Activated CD8-positive, alpha-beta memory T cell treated with anti-CD3 and anti-CD28 coated beads, Interleukin-2, amount 50 U/mL, for 48 hours (primary cell): ENCODE data around the gene JAK1.

Source experiments
- DNase-seq: peaks from one replicate; pipeline ENCODE4 v3.0.0-alpha.2; 2020

The JAK1 gene

DNA sequence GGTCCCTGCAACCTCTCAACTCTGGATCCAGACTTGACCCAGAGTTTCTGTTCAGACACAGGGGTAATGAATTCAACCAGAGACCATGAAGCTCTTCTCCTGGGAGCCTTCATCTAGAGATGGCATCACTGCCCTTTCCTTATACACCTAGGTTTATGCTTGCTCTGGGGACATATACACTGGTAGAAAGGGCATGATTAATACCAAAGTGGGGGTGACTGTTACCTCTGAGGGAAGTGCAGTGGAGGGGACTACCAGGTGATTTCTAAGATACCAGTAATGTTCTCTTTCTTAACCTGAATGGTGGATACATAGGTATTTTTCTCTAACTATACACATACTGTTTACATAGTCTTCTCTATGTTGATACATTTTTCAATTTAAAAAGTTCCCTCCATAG lies 48.4 kb downstream of the JAK1 start:
- no peak for DNase-seq

DNA sequence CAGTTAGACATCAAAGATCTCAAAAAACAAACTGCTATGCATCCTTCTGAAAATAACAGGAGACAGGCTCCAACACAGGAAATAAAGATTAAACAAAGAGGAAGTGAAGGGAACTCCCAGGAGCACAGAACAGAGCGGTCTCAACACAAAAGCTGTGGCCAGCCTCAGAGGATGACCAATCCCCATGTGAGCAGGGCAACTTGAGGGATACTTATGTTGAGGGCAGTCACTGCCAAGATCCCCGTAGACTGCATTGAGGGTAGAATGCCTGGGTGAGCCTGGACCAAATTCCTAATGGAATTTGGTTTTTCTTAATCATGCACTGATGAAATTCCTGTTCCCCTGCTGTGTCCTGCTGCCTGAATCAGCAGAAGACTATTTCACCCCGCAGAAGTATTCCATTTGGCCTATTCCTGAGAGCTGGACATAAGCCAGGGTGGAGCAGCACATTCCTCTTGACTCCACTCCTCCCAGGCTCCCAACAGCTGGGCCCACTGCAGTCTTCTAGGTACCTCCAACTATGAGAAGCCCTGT lies 49.0 kb downstream of the JAK1 start:
- DNase-seq = no peak

DNA sequence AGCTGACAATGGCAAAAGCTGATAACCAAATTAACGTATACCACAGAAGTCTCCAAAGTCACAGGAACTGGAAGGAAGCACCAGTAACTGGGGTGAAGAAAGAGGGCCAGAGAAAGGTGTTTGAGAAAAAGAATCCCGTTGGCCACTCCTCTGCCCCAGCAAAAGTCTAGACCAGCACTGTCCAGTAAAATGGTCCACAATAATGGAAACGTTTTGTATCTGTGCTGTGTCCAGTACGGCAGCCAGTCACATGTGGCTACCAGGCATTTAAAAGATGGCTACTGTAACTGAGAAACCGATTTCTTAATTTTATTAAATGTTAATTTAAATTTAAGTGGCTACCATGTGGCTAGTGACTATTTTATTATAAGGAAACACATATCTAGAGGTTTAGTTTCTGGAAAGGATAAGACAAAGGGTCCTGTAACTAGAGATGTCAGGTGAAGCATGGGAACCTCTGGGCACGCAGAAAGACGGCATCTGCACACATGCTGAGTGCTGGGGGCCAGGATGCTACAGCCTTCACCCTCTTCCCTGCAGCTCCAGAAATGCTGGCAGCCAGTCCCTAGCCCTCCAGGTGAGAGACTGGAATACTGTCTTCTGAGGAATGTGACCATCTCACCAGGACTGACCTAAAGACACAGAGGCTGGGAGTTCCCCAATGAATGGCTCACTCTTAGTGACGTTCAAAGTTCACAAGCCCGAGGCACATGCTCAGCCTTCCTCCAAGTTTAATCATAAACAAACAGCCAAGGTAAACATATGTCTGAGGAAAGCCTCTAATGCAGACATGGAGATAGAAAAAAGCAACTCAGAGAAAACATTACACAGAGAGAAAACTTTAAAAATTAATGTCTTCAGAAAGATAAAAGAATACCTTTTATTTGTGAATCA lies 50.7 kb downstream of the JAK1 start:
- DNase-seq = no peak

DNA sequence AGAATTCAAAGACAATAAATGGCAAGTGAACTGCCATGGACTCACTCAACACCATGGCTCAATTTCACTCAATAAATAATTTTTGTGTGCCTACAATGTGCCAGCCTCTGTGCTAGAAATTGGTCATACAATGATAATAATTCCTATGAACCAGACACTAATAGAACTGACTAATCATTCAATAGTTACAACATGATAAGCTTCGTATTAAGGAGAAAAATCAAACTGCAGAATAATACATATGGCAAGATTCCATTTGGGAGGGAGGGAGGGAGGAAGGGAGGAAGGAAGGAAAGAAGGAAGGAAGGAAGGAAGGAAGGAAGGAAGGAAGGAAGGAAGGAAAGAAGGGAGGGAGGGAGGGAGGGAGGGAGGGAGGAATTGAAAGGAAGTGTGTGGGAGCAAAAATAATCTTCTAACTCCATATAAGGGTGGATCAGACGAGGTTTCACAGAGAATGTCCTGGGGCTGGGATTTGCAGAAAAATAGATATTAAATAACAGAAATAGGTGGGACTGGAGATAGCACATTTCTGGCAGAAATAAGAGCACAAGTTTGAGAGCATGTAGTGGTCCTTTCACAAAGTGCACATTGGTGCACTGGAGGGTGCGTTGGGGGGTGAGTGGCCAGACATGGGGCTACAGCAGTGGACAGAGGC lies 52.9 kb downstream of the JAK1 start:
- no peak for DNase-seq

DNA sequence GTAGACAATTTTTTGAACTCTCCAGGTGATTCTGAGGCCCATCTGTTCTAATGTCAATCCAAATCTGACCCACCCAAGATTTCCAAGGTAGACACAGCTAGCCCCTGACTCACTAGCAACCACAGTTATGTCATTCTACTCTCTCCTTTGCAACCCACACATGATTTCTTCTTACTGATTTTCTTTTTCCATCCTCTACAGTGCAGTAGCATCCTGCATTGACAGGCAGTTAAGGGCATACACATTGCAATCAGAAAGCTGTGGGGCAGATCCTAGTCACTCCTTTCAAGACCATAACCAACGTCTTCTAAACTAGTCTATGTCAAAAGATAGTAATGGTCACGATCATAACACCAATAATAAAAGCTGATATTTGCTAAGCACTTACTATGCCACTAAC lies 54.2 kb downstream of the JAK1 start:
- DNase-seq = no peak

DNA sequence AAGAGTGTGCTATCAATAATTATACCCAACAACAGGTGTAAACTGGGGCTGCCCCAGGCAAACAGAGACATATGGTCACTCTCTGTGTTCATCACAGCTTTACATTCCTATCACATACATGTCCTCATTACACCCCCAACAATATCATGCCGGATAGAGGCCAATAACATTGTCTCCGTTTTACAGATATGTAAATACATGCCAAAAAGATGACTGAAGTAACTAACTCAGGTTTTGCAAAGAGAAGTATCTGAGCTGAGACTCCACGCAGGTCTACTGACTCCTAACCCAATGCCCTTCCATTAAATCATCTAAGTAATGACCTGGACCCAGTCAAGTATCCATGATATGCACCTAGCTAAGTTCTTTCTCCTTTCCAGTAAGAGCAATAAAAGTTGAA lies 55.0 kb downstream of the JAK1 start:
- no peak for DNase-seq

DNA sequence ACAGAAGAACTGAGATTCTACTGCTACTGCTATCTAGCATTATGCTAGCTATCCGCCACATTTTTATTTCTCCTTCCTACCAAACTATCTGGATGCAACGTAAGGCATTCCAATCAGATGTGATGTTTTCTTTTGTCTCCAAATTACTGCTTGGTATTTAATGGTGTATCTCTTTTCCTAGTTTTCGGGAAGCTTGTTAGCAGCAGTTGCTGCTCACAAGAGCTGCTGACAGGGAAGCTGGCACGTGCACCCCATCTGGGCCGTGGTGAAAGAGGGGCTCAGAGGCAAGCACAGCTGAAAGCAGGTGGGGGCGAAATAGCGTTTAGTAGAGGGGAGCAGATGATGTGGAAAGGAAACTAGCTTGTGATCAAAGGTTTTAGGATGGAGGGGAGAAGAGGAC lies 57.3 kb downstream of the JAK1 start:
- no peak for DNase-seq

DNA sequence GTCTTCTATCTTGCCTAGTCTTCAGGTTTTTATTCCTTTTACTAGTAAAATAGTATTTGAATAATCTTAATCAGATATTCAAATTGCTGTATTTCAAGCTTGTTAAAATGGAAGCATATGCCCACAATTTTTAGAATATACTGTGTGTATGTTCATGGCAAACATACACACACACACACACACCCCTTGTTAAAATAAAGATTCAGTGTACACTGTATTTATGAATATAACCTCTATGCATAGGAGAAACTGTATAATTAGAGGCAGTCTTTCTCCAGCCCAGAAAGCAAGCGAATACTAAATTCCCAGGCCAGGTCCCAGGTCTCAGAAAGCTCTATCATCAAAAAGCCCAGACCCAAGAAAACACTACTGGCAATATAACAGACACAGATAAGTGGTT lies 57.8 kb downstream of the JAK1 start:
- no peak for DNase-seq

DNA sequence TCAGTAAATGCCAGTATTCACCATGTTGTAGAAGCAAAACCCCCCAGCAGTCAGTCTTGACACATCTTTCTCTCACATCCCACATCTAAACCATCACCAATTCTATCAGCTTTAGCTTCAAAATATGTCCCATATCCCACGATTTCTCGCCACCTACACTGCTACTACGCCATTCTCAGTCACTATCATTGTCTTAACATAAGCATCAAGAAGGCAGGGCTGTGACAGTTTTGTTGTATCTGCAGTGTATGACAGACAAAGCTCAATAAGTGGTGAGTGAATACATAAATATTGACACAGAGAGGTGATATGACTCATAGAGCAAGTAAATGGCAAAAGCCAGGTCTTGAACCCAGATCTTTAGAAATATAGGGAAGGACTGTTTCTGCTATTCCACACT lies 59.9 kb downstream of the JAK1 start:
- DNase-seq = no peak

DNA sequence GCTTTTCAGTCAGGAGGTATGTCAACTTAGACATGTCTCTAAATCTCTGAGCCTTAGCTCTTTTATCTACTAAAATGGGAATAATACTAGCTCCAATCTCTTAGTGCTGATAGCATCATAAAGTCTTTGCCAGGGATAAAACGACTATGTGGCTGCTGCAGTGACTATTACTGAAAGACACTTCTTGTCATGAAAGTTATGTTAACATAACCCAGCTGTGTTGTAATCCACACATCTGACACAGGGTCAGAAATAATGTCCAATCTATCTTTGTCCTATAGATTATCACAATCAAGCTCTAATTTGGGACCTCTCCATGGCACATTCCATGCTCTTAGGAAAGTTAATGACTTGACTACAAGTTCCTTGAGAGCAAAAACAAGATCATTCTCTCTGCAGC lies 62.8 kb downstream of the JAK1 start:
- DNase-seq = no peak

DNA sequence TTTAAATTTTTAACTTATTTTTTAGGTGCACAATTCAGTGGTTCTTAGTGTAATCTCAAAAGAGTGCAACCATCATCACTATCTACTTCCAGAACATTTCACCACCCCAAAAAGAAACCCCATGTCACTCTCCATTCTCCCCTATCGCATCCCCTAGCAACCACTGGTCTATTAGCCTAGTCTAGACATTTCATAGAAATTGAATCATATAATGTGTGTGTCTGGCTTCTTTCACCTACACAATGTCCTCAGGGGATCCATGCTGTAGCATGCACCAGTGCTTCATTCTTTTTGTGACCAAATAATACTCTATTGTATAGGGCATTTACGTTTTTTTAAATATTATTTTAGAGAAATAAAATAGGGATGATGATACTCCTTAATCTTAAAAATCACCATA lies 64.7 kb downstream of the JAK1 start:
- no peak for DNase-seq

DNA sequence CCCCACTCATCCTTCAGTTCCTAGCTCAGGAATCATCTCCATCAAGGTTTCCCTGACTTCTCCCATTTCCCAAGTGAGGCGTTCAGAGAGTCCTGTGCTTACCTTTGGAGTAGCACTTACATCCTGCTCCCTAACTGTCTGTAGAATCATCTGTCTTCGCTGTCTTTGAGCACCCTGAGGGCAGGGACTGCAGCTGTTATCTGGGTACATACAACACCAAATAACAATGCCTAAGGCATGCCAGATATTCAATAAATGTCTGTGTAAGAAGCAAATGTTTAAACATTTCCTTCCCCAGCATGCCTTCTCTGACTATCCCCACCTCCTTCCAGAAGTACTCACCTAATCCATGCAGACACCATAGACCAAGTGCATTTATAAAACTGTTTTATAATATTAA lies 65.4 kb downstream of the JAK1 start:
- no peak for DNase-seq

DNA sequence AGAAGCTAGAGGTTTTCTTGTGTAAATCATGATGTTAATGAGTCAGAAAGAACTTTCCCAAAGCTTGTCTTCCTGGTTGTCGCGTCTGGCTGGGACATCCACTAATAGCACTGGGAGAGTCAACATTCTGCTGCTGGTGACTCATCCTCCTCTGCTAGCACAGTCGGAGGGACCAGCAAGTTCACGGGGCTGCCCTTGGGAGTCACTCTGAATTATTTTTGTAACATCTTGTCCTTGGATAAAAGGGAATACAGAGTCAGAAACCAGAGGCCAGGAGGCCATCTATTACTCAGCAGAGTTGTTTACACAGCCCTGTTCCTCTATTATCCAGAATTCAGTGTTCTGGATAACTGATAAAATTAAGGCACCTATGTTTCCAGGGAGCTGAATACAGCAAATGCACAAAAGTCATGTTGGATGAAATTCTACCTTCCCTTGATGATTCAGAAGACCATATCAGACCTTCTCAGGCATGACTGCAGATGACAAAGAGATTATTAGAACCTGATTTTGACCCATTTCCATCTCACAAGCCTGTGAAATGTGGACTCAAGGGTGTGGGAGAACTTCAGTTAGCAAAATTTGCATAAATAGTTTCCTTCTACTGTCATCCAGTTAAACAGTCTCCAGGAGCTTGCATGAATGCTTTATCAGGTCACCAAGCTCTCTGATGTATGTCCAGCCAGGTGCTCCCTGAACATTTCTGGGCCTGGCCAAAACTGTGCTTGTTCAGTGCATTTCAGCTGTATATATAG lies 68.1 kb downstream of the JAK1 start:
- DNase-seq = no peak

DNA sequence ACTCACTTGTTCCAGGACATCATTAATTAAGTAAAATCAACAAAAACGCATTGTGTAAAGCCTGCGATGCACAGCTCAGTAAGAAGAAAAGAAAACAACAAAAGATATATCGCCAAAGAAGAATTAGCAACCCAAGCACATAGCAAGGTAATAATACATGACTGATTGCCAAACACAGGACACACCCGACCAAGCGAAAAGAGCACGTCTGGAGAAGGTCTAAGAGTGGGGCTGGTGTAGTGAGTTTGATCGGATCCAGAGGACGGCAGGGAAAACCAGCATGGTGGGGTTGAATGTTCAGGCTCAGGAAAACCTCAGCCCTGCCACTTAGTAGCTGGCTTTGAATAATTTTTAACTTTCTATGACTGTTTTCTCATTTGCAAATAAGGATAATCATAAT lies 69.8 kb downstream of the JAK1 start:
- DNase-seq = no peak

DNA sequence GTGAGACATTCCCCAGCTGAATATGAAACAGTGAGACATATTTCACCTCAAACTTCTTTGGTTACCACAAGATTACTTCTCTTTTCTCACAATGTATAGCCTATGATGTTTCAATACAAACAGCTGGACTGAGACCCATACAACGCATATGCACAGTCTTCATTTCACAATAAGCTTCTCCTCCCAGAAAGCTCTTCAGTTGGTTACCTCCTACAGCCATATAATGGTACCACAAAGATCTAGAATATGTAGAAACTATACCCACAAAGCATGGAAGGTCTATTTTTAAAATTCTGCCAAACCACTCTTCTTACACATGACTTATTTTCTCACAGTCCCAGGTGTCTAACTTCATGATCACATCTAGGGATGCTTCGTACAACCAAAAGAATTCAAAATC lies 70.8 kb downstream of the JAK1 start:
- no peak for DNase-seq

DNA sequence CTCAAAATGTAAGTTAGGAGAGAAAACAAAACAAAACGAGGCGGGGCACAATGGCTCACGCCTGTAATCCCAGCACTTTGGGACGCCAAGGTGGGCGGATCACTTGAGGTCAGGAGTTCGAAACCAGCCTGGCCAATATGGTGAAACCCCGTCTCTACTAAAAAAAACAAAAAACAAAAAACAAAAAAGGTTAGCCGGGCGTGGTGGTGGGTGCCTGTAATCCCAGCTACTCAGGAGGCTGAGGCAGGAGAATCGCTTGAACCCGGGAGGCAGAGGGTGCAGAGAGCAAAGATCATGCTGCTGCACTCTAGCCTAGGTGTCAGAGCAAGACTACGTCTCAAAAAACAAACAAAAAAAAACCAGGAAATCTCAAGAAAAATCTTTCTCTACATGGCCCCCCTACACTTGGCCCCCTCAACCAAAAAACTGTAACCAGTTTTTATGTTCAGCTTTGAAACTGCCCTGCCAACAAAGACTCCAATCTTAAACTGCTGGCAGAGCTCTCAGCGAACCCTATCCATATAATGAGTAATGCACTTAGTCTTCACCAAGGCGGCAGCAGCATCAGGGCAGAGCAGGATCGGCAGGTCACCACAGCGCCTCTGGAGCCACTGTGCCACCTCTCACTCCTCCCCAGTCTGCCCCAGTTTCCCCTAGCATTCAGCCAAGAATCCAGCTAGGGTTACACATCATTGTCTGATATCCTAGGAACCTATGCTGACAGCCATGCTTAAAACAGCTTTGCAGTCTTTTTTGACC lies 71.7 kb downstream of the JAK1 start:
- no peak for DNase-seq

DNA sequence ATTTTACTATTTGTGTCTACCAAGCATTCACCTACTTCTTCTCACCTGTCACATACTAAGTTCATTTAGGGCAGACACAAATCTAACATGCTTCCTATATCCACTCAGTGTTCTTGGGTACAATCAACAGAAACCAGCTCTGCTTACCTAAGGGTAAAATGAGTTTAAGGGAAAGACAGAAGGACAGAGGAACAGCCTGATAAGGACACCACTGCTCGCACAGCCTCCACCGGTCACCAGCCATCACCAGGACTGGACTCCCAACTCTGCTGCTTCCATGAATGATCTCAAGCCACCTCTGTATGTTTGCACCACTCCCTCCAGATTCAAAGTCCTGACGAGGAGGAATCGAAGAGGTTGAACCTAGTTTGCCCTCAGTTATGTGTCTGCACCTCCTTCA lies 72.4 kb downstream of the JAK1 start:
- no peak for DNase-seq

DNA sequence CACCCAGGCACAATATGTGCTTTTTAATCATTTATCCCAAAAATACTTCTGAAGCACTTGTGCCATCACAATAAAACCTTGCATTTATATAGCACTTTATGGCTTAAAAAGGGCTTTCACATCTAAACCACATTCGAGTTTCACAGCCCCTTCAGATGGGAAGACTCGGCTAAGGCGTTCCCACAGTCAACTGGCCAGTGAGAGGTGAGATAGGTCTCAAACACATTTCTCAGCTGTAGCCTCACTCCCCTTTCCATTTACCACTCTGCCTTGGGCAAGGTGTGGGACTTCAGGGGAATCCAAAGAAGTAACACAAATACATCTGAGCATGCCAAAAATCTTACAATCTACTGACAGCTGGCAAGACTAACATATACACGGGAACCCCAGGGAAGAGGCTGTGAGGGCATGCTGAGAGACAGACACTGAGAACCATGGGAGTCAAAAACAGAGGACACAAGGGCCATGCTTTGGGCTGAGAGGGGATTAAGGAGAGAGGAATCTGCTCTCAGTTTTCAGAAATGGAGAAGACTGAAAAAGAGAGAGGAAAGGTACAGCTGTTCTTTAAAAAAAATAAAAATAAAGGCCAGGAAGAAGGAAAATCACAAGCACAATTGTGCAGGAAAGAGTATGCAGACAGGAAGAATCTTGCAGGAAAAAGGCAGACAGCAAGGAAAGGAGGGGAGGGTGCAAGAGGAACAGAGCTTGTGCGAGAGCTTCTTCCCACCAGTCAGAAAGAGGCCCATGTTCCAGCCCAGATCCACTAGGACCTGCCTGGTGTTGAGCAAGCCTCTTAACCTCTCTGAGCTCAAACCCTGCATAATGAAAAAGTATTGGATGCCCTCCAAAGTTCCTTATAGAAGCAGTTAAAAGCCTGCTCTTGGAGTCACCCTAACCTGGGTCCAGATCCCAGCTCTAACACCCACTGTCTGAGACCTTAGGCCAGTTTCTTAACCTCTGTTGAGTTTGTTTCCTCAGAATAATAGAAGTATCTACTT lies 73.5 kb downstream of the JAK1 start:
- no peak for DNase-seq

DNA sequence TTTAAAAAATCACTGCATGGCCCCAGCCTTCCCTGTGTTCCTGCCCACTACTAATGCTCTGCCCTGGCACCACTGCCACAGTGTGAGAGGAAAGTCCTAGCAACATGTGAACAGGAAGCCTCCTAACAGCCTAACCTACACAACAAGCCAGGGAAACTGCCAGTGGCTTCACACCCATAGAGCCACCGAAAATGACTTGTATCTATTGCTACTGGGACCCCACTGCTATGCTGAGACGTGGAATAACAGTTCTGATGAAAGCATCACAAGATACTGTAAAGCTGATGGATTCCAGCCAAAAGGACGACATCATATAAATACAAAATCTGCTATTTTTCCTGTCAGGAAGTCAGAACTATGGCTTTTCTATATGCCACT lies 74.9 kb downstream of the JAK1 start:
- DNase-seq = no peak

DNA sequence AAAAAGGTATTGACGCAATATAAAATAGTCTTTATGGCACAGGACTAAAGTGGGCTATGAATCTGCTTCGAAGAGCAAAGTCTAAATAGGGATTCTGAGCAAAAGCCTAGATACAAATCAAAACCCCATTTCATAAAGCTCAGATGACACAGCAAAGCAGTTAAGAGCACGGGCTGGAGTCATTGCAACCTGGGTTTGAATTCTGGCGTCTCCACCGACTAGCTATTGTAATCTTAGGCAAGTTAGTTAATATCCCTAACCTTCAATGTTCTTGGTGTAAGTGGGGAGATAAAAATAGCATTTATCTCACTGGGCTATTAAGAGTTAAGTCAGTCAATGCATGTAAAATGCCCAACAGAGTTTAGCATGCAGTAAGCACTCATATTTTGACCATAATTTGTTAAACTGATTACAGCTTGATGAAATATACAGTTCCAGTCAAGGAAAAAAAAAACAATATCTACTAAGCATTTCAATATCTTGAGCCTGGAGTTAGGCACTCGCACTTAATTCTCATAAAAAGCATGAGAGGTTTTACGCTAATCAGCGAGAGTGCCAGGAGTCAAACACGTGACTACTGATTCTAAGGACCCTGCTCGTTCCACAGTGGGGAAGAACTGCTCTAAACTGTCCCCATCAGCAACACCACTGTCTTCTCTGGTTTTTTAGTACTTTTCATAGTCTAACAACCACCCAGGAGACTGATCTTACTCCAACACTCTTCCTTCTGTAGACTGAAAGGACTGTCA lies 75.5 kb downstream of the JAK1 start:
- DNase-seq = no peak

DNA sequence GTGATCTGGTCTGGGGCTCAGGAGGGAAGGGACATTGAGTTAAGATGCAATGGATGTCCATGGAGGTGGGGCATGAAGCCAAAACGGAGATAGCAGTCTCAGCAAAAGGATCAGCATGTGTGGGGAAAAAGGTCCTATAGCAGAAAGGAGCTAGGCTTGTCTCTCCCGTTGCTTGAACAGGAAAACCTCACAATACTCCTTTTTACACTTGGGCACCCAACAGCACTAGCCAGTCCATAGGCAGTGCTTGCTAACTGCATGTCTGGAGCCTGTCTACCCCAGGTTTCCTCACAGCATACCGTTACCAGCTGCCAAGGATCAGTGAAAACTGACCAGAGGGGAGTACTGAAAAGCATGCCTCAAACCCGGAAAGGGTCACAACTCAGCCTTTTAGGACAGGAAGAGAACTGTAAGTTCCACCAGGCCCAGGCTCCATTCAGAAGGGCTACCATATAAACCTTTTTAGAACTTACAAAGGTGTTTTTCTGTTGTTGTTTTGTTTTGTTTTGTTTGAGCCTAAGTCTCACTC lies 78.6 kb downstream of the JAK1 start:
- no peak for DNase-seq
